Stomach (tissue), 9 donors: ENCODE data around the gene OR5K1. TPM values are rescaled to one million over a fixed set of nuclear protein-coding genes. Genes with fewer than 3 reads are reported as not detected.
A peak's percentile ranks its signal among the peaks of the same experiment; 100 is the strongest.

Source experiments
- DNase-seq, 2 donors: peaks; one replicate each; pipeline versions ENCODE4 v3.0.0 to v3.0.0-alpha.2; 2013 to 2019
- H3K27ac ChIP-seq, 5 donors: fragments of 200-600 bp in 4 of 5; sonication (generic) in 4 of 5; one replicate each; pipeline ENCODE4 v1.5.1; 2013 to 2019; ENCODE audit warnings: mild to moderate bottlenecking in 1 of 5, moderate library complexity in 1 of 5
- H3K27me3 ChIP-seq, 3 donors: fragments of 200-600 bp; sonication (generic); one replicate each; pipeline ENCODE4 v1.5.1; 2017 to 2019; ENCODE audit warnings: mixed run types in 1 of 3
- H3K36me3 ChIP-seq, 4 donors: fragments of 200-600 bp; sonication (generic); 1 replicate in 3 of 4; 2 replicates in 1 of 4; pipeline ENCODE4 v1.5.1; 2016 to 2019
- H3K4me1 ChIP-seq, 4 donors: fragments of 200-600 bp; sonication (generic); one replicate each; pipeline ENCODE4 v1.5.1; 2016 to 2019
- H3K4me3 ChIP-seq, 4 donors: fragments of 200-600 bp; sonication (generic) in 3 of 4; one replicate each; pipeline ENCODE4 v1.5.1; 2016 to 2019; ENCODE audit warnings: mild to moderate bottlenecking in 1 of 4
- H3K9me3 ChIP-seq, 4 donors: fragments of 200-600 bp; sonication (generic); one replicate each; pipeline ENCODE4 v1.5.1; 2016 to 2019
- EP300 ChIP-seq: sonication (generic); formaldehyde crosslinking; IDR thresholded peaks from one replicate; pipeline ENCODE4 v1.6.1; 2017; ENCODE audit warnings: antibody characterized with exemption
- POLR2A ChIP-seq, 4 donors: fragments of 450-650 bp; IDR thresholded peaks; one replicate each; pipeline ENCODE4 v1.6.1; 2016; ENCODE audit warnings: antibody characterized with exemption in 4 of 4, control low read depth in 2 of 4, mild to moderate bottlenecking in 1 of 4, moderate library complexity in 1 of 4
- POLR2AphosphoS5 ChIP-seq, 3 donors: sonication (generic); formaldehyde crosslinking; IDR thresholded peaks; one replicate each; pipeline ENCODE4 v1.6.1; 2016; ENCODE audit warnings: antibody characterized with exemption in 3 of 3
- WGBS, 5 donors: extraction: QIAGEN DNeasy Blood & Tissue Kit in 3 of 5; methylation state at CpG; one replicate each; pipeline versions ENCODE4 v1.1.5 to v1.1.7; 2013 to 2018; 5-methylcytosine and 5-hydroxymethylcytosine counted together
- intact Hi-C: fragments of 100-400 bp; cut with DNase I; formaldehyde crosslinking; loops from one replicate; pipeline ENCODE4 v1.15.1; 2023; ENCODE audit warnings: low total_unique reads
- polyA plus RNA-seq, 3 donors: library from polyadenylated mRNA; stranded (reverse); fragments of 200-250 nt; gene quantifications; one replicate each; pipeline ENCODE4 v1.2.3, GENCODE V29; 2013
- total RNA-seq, 5 donors: library from RNA; depleted of rRNA; stranded (reverse); fragments of >200 nt; gene quantifications; one replicate each; pipeline versions ENCODE4 v1.1.0 to v1.2.3, GENCODE V29; 2014 to 2016
- TF ChIP-seq, protein P1 (sequence below), 7 experiments: fragments of 450-650 bp in 4 of 7; fragments of 200-600 bp in 3 of 7; sonication (generic) in 3 of 7; IDR thresholded peaks; one replicate each; pipeline ENCODE4 v1.5.1; 2016 to 2019; ENCODE audit warnings: antibody characterized with exemption in 7 of 7, control low read depth in 2 of 7, mild to moderate bottlenecking in 1 of 7
- donor health status: healthy with polysubstance abuse.
- donor health status: Bipolar disorder and iron deficiency.
- donor health status: healthy.

OR5K1 gene
- total and polyA plus RNA-seq, 8 donors, result not detected

DNA sequence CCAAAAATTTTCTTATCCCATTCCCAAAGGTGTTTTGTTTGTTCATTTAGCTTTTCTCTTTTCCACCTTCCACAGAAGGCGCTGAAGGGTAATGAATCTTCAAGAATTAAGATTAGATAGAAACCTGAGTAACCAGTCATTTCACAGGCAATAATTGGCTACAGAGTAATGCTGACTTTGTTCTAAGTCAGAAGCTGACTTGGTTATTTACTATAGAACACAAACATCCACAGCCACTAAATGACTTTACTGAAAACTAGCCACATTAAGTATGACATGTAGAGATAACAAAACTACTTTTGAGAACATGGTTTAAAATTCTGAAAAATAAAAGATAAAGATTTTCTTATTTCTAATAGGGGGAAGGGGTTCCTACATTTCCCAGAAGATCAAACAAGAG is 51.9 kb downstream of the OR5K1 start:
- TF ChIP-seq POLR2A (IDR thresholded peaks at IDR 0.05) (no peak), POLR2AphosphoS5 (IDR thresholded peaks at IDR 0.05) (no peak), EP300 (no peak)
- TF ChIP-seq, protein P1, sequence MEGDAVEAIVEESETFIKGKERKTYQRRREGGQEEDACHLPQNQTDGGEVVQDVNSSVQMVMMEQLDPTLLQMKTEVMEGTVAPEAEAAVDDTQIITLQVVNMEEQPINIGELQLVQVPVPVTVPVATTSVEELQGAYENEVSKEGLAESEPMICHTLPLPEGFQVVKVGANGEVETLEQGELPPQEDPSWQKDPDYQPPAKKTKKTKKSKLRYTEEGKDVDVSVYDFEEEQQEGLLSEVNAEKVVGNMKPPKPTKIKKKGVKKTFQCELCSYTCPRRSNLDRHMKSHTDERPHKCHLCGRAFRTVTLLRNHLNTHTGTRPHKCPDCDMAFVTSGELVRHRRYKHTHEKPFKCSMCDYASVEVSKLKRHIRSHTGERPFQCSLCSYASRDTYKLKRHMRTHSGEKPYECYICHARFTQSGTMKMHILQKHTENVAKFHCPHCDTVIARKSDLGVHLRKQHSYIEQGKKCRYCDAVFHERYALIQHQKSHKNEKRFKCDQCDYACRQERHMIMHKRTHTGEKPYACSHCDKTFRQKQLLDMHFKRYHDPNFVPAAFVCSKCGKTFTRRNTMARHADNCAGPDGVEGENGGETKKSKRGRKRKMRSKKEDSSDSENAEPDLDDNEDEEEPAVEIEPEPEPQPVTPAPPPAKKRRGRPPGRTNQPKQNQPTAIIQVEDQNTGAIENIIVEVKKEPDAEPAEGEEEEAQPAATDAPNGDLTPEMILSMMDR (IDR thresholded peaks at IDR 0.05), result no peak
- H3K27me3 ChIP-seq, result no peaks in the 10 kb centered on the region
- intact Hi-C loops, result no loop called here
- H3K27ac ChIP-seq, result no peak overlapping the region
- H3K36me3 ChIP-seq, result peaks cover 5 to 72% (median 65%) of the 10 kb centered on the region in 4 donors
- 61 to 86% (median 76%) methylated on average over 1 of the region's 1 CpG for WGBS, 5 donors
- DNase-seq, result no peak
- no peaks in the 10 kb centered on the region for H3K9me3 ChIP-seq
- H3K4me3 ChIP-seq, result no peak overlapping the region
- H3K4me1 ChIP-seq, result peaks cover 0 to 17% (median 6%) of the 10 kb centered on the region in 4 donors

DNA sequence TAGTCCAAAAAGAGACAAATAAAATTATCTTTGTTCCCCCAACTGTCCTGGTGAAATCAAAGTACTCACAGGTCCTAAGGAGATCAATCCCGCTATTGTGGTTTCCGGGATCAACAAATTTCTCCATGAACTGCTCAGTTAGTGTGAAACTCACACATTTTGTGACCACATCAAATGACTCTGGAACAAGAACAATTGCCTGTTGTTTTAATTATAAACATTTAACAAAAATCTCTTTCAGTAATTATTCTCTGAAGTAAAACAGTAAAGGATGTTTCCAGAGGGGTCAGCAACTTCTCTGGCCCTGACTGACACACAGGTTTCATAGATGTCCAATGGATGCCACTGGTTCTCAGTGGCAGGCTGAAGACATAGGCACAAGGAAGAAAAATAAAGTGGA is 55.8 kb downstream of the OR5K1 start:
- no peak overlapping the region for H3K4me3 ChIP-seq
- DNase-seq, result no peak
- TF ChIP-seq, protein P1 (IDR thresholded peaks at IDR 0.05), result no peak
- no peak for TF ChIP-seq EP300
- TF ChIP-seq POLR2A (IDR thresholded peaks at IDR 0.05), result no peak
- no peak for TF ChIP-seq POLR2AphosphoS5 (IDR thresholded peaks at IDR 0.05)
- no peak overlapping the region for H3K27ac ChIP-seq
- peaks cover 5 to 61% (median 53%) of the 10 kb centered on the region in 4 donors for H3K36me3 ChIP-seq
- whole genome bisulfite sequencing, 5 donors, result 90 to 100% (median 95%) methylated on average over 2 of the region's 2 CpGs
- no peaks in the 10 kb centered on the region for H3K9me3 ChIP-seq
- H3K27me3 ChIP-seq, result no peaks in the 10 kb centered on the region
- H3K4me1 ChIP-seq, result peaks cover 0 to 40% (median 25%) of the 10 kb centered on the region in 4 donors
- intact Hi-C loops, result no loop called here

DNA sequence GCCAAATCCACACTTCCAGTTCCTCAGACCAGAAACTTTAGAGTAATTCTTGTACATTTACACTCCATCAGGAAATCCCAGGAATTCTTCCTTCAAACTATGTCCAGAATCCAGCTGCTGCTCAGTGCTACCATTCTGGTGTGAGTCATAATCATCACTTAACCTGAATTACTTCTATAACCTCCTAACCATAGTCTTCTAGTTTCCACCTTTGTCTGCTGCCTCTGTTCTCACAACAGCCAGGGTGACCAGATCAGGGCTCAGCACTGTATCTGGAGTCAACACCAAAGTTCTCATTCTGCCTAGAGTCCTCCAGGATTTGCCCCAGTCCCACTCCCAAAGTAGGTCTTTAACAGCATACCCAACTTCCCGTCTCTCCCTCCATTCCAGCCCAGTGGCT is 56.4 kb downstream of the OR5K1 start:
- no peak overlapping the region for H3K27ac ChIP-seq
- no peak overlapping the region for H3K4me3 ChIP-seq
- TF ChIP-seq POLR2A (IDR thresholded peaks at IDR 0.05), result no peak
- TF ChIP-seq, protein P1 (IDR thresholded peaks at IDR 0.05), result no peak
- TF ChIP-seq EP300, result no peak
- TF ChIP-seq POLR2AphosphoS5 (IDR thresholded peaks at IDR 0.05), result no peak
- peaks cover 5 to 58% (median 48%) of the 10 kb centered on the region in 4 donors for H3K36me3 ChIP-seq
- DNase-seq, result no peak
- H3K9me3 ChIP-seq, result no peaks in the 10 kb centered on the region
- peaks cover 0 to 40% (median 25%) of the 10 kb centered on the region in 4 donors for H3K4me1 ChIP-seq
- intact Hi-C loops, result no loop called here
- H3K27me3 ChIP-seq, result no peaks in the 10 kb centered on the region
- WGBS, 5 donors, result 0 to 100% (median 95%) methylated on average over 1 of the region's 1 CpG

DNA sequence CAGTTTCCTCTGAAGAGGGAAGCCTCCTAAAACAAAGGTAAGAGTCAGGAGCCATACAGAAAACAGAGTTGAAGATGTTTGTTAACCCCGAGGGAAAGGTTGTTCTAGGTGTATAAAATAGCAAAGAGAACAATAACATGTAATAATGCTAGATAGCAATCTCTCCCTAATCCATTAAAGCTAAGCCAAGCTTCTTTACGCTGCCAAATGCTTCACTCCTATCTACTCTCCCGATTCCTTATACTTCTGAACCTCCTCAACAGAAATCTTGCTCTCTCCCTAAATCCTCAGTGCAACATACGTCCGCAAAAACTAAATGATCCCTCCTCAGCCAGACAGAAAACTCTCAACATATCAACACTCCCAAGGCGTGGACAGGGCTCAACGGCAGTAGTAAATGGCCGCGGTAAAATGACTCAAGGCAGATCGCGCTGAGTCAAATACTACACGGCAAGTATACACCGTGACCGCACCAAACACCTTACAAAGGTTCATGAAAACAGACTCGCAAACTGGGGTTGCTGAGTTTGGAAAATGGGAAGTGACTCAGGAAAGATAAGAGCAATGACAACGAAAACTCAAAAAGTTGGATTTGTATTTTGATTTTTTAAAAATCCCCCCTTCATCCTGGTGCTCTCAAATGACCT is 59.0 kb downstream of the OR5K1 start:
- Histone ChIP-seq H3K27ac (peak overlapping the region; percentile 90 to 99 (median 96)), H3K4me1 (peaks cover 0 to 40% (median 25%) of the 10 kb centered on the region in 4 donors), H3K36me3 (peaks cover 0 to 39% (median 24%) of the 10 kb centered on the region in 4 donors), H3K4me3 (peak overlapping the region; percentile 53 to 79 (median 71)), H3K9me3 (no peaks in the 10 kb centered on the region), H3K27me3 (no peaks in the 10 kb centered on the region)
- WGBS, 5 donors, result 0 to 1% (median 0%) methylated on average over 16 of the region's 16 CpGs
- DNase-seq, result peak; percentile 54 to 84
- intact Hi-C loops, result no loop called here
- peak in 1 of 3 donors; percentile 3 for TF ChIP-seq POLR2AphosphoS5 (IDR thresholded peaks at IDR 0.05)
- TF ChIP-seq, protein P1 (IDR thresholded peaks at IDR 0.05), result no peak

Other genes with a start within 250 kb of the OR5K1 start
- gene OR5H6, start 199.0 kb upstream of the OR5K1 start, total RNA-seq, result not detected
- not detected for gene OR5H6, start 199.0 kb upstream of the OR5K1 start, polyA plus RNA-seq
- gene OR5H2, start 180.7 kb upstream of the OR5K1 start, total RNA-seq, result not detected
- not detected for gene OR5H2, start 180.7 kb upstream of the OR5K1 start, polyA plus RNA-seq
- not detected for gene OR5K4, start 109.3 kb upstream of the OR5K1 start, total RNA-seq
- gene OR5K4, start 109.3 kb upstream of the OR5K1 start, polyA plus RNA-seq, result not detected
- gene OR5K3, start 72.5 kb upstream of the OR5K1 start, total RNA-seq, result not detected
- not detected for gene OR5K3, start 72.5 kb upstream of the OR5K1 start, polyA plus RNA-seq
- not detected for gene OR5K2, start 34.5 kb downstream of the OR5K1 start, total RNA-seq
- not detected for gene OR5K2, start 34.5 kb downstream of the OR5K1 start, polyA plus RNA-seq
- gene CLDND1, start 59.7 kb downstream of the OR5K1 start, total RNA-seq, result 100 to 1,000 TPM in 3 of 5 donors, 10 to 100 TPM in 2; 64.9 to 161 (median 144) TPM
- 10 to 100 TPM; 20.6 to 43.7 (median 24.8) TPM for gene CLDND1, start 59.7 kb downstream of the OR5K1 start, polyA plus RNA-seq
- gene GPR15, start 68.8 kb downstream of the OR5K1 start, total RNA-seq, result not detected
- gene GPR15, start 68.8 kb downstream of the OR5K1 start, polyA plus RNA-seq, result under 1 TPM in 1 of 3 donors, not detected in 2; 0.25 TPM
- 10 to 100 TPM in 4 of 5 donors, 1 to 10 TPM in 1; 4.1 to 43.7 (median 23.7) TPM for gene CPOX, start 130.4 kb downstream of the OR5K1 start, total RNA-seq
- 1 to 10 TPM; 4.1 to 8.9 (median 5.9) TPM for gene CPOX, start 130.4 kb downstream of the OR5K1 start, polyA plus RNA-seq